ENCODE data around the gene S100PBP. TPM values are rescaled to one million over a fixed set of nuclear protein-coding genes. Genes with fewer than 3 reads are reported as not detected.

The S100PBP gene
- total RNA-seq, 4 donors from 2014 or later: 14.9 to 24.1 (median 18.6) TPM

DNA sequence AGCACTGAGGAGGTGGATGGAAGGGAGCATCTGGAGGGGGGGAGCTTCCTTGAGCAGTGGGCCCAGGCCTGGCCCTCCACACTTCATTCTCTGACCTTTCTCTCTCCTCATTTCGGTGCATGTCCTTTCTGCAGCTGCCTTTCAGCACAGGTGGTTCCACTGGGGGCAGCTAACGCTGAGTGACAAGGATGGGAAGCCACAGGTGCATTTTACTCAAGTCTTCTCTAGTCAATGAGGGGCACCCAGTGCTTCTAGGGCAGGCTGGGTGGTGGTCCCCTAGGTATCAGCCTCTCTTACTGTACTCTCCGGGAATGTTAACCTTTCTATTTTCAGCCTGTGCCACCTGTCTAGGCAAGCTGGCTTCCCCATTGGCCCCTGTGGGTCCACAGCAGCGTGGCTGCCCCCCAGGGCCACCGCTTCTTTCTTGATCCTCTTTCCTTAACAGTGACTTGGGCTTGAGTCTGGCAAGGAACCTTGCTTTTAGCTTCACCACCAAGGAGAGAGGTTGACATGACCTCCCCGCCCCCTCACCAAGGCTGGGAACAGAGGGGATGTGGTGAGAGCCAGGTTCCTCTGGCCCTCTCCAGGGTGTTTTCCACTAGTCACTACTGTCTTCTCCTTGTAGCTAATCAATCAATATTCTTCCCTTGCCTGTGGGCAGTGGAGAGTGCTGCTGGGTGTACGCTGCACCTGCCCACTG, 43.5 kb upstream of the S100PBP start:
- H3K27ac ChIP-seq (replicated peaks in 1 of 4): peak overlapping the region in 2 of 4 donors; percentile 14 to 61
- no peak for TF ChIP-seq EP300 (IDR thresholded peaks at IDR 0.05)
- no peak for TF ChIP-seq POLR2AphosphoS5 (IDR thresholded peaks at IDR 0.05)
- no peak for TF ChIP-seq POLR2A (IDR thresholded peaks at IDR 0.05; ENCODE audit: low read depth)
- TF ChIP-seq, protein P1, sequence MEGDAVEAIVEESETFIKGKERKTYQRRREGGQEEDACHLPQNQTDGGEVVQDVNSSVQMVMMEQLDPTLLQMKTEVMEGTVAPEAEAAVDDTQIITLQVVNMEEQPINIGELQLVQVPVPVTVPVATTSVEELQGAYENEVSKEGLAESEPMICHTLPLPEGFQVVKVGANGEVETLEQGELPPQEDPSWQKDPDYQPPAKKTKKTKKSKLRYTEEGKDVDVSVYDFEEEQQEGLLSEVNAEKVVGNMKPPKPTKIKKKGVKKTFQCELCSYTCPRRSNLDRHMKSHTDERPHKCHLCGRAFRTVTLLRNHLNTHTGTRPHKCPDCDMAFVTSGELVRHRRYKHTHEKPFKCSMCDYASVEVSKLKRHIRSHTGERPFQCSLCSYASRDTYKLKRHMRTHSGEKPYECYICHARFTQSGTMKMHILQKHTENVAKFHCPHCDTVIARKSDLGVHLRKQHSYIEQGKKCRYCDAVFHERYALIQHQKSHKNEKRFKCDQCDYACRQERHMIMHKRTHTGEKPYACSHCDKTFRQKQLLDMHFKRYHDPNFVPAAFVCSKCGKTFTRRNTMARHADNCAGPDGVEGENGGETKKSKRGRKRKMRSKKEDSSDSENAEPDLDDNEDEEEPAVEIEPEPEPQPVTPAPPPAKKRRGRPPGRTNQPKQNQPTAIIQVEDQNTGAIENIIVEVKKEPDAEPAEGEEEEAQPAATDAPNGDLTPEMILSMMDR (IDR thresholded peaks at IDR 0.05): no peak
- peaks cover 12 to 83% (median 75%) of the 10 kb centered on the region in 4 donors for H3K36me3 ChIP-seq

DNA sequence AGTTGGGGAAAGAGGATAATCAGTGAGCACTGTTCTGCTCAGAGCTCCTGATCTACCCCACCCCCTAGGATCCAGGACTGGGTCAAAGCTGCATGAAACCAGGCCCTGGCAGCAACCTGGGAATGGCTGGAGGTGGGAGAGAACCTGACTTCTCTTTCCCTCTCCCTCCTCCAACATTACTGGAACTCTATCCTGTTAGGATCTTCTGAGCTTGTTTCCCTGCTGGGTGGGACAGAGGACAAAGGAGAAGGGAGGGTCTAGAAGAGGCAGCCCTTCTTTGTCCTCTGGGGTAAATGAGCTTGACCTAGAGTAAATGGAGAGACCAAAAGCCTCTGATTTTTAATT, 43.0 kb upstream of the S100PBP start:
- DNase-seq (ENCODE audit: extremely low spot score): no peak
- H3K9me3 ChIP-seq: no peaks in the 10 kb centered on the region
- peak overlapping the region in 1 of 4 donors; percentile 61 for H3K27ac ChIP-seq (replicated peaks in 1 of 4)
- peaks cover 4 to 36% (median 24%) of the 10 kb centered on the region in 4 donors for H3K4me1 ChIP-seq
- TF ChIP-seq POLR2AphosphoS5 (IDR thresholded peaks at IDR 0.05) (no peak), EP300 (IDR thresholded peaks at IDR 0.05) (no peak), POLR2A (IDR thresholded peaks at IDR 0.05; ENCODE audit: low read depth) (no peak)
- TF ChIP-seq, protein P1 (IDR thresholded peaks at IDR 0.05): no peak
- H3K27me3 ChIP-seq: no peaks in the 10 kb centered on the region
- peaks cover 17 to 85% (median 79%) of the 10 kb centered on the region in 4 donors for H3K36me3 ChIP-seq
- intact Hi-C loops (cut with DNase I): loop anchor here (10.0 kb wide), 1 partner anchor 260 kb away; no protein-coding TSS in a partner anchor
- no peak overlapping the region for H3K4me3 ChIP-seq

More for the DNA sequence above, 43.5 kb upstream of the S100PBP start:
- no peak for DNase-seq (ENCODE audit: extremely low spot score)
- whole genome bisulfite sequencing: 79% methylated on average over 7 of the region's 7 CpGs
- intact Hi-C loops (cut with DNase I): loop anchor here (1.0 to 10.0 kb wide), 2 partner anchors 62 to 259 kb away; no protein-coding TSS in a partner anchor
- Histone ChIP-seq H3K4me3 (no peak overlapping the region), H3K27me3 (no peaks in the 10 kb centered on the region), H3K4me1 (peaks cover 4 to 41% (median 25%) of the 10 kb centered on the region in 4 donors), H3K9me3 (no peaks in the 10 kb centered on the region)

DNA sequence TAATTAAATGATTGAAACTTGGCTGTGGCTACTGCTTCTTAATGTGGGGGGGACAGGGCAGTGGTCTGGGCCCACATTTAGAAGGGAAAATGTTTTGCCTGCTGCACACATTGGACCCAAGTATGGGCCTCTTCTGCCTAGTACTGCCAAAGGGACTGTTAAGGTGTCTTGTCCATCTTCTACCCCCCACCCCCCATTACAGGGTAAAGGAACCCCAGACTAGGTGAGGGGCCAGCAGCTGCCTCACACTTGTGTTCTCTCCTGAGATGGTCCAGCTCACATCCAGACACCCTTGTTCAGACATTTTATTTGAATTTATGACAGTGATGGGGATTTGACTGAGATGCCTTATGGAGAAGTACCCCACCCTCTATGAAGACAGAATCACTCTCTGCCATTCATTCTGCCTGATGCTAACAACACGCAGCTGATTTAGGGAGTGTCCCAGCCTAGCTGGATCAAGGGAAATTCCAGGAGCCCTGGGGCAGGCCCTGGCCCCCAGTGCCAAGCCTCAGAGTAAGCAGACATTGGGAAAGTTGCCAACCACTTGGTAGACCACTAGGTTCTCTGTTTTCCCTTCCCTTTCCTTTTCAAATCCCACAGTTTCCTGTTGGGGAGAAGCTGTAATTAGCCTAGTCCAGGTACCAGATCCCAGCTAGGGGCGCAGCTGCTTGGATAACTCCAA, 42.4 kb upstream of the S100PBP start:
- Histone ChIP-seq H3K27me3 (no peaks in the 10 kb centered on the region), H3K4me1 (peaks cover 4 to 29% (median 22%) of the 10 kb centered on the region in 4 donors), H3K9me3 (no peaks in the 10 kb centered on the region), H3K36me3 (peaks cover 23 to 85% (median 79%) of the 10 kb centered on the region in 4 donors), H3K4me3 (no peak overlapping the region), H3K27ac (replicated peaks in 1 of 4) (peak overlapping the region; percentile 20 to 61 (median 34))
- WGBS: 49% methylated on average over 2 of the region's 2 CpGs
- TF ChIP-seq POLR2AphosphoS5 (IDR thresholded peaks at IDR 0.05): no peak
- TF ChIP-seq POLR2A (IDR thresholded peaks at IDR 0.05; ENCODE audit: low read depth): no peak
- TF ChIP-seq, protein P1 (IDR thresholded peaks at IDR 0.05): no peak
- TF ChIP-seq EP300 (IDR thresholded peaks at IDR 0.05): no peak
- intact Hi-C loops (cut with DNase I): loop anchor here (10.0 kb wide), 1 partner anchor 260 kb away; no protein-coding TSS in a partner anchor
- no peak for DNase-seq (ENCODE audit: extremely low spot score)

DNA sequence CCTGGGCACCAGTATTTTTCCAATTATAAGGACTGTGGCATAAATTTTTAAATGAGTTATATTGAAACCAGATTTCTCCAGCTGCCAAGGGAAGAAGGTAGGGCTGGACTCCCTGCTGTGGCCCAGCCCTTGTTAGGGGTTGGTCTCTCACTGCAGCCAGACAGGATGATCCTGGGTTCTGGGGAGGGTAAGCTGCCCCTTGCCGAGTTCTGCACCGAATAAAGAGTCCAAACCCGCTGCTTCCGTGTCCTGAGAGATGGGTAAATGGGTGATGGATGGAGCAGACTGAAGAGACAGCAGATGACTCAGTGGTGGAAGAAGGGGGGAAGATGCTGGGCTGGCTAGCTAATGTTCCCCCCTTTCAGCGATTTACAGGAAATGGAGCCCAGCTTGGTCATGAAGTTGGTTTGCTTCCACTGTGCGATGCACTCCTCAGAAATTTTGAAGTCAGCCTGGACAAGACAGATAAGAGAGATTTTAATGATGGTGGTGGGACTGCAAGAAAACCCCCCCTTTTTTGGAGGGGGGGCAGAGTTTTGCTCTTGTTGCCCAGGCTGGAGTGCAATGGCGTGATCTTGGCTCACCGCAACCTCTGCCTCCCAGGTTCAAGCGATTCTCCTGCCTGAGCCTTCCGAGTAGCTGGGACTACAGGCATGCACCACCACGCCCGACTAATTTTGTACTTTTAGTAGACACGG, 41.7 kb upstream of the S100PBP start:
- Histone ChIP-seq H3K36me3 (peaks cover 30 to 85% (median 79%) of the 10 kb centered on the region in 4 donors), H3K4me3 (no peak overlapping the region), H3K9me3 (no peaks in the 10 kb centered on the region), H3K4me1 (peaks cover 4 to 29% (median 22%) of the 10 kb centered on the region in 4 donors), H3K27ac (replicated peaks in 1 of 4) (peak overlapping the region; percentile 20 to 61 (median 34)), H3K27me3 (no peaks in the 10 kb centered on the region)
- WGBS: 74% methylated on average over 10 of the region's 13 CpGs
- intact Hi-C loops (cut with DNase I): loop anchor here (10.0 kb wide), 1 partner anchor 261 kb away; no protein-coding TSS in a partner anchor
- TF ChIP-seq POLR2AphosphoS5 (IDR thresholded peaks at IDR 0.05) (no peak), POLR2A (IDR thresholded peaks at IDR 0.05; ENCODE audit: low read depth) (no peak), EP300 (IDR thresholded peaks at IDR 0.05) (no peak)
- TF ChIP-seq, protein P1 (IDR thresholded peaks at IDR 0.05): no peak
- DNase-seq (ENCODE audit: extremely low spot score): no peak

All from esophagus muscularis mucosa (tissue), 4 donors.